ENCODE measurements around the gene SAFB2. TPM values are rescaled to one million over a fixed set of nuclear protein-coding genes. Genes with fewer than 3 reads are reported as not detected.

Gene SAFB2
- total and polyA plus RNA-seq, 9 of the 15 experiments (the other 6 are each of a cell fraction or from before 2014, with no cell fraction given), result 4.5 to 103 (median 47.3) TPM

- no peak for TF ChIP-seq SMAD3 (CRISPR knock-in tag; conservative IDR thresholded peaks at IDR 0.05)
- TF ChIP-seq RCOR1 (IDR thresholded peaks at IDR 0.05; ENCODE audit: borderline replicate concordance in 1 of 2, low read depth in 2 of 2, low read length in 2 of 2), result 0 out of 4 replicates have a peak, but pooled peaks have one; percentile 34 to 56
- TF ChIP-seq, protein P1, sequence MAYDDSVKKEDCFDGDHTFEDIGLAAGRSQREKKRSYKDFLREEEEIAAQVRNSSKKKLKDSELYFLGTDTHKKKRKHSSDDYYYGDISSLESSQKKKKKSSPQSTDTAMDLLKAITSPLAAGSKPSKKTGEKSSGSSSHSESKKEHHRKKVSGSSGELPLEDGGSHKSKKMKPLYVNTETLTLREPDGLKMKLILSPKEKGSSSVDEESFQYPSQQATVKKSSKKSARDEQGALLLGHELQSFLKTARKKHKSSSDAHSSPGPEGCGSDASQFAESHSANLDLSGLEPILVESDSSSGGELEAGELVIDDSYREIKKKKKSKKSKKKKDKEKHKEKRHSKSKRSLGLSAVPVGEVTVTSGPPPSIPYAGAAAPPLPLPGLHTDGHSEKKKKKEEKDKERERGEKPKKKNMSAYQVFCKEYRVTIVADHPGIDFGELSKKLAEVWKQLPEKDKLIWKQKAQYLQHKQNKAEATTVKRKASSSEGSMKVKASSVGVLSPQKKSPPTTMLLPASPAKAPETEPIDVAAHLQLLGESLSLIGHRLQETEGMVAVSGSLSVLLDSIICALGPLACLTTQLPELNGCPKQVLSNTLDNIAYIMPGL (CRISPR knock-in tag; IDR thresholded peaks at IDR 0.05), result no peak
- TF ChIP-seq ZNF696 (CRISPR knock-in tag; conservative IDR thresholded peaks at IDR 0.05), result no peak
- TF ChIP-seq ZNF830 (CRISPR knock-in tag; IDR thresholded peaks at IDR 0.05), result no peak
- TF ChIP-seq KAT7 (CRISPR knock-in tag; IDR thresholded peaks at IDR 0.05; ENCODE audit: borderline replicate concordance), result 0 out of 2 replicates have a peak, but pooled peaks have one; percentile 62
- TF ChIP-seq TRIM25 (IDR thresholded peaks at IDR 0.05; ENCODE audit: borderline replicate concordance), result no peak
- TF ChIP-seq BCLAF1 (IDR thresholded peaks at IDR 0.05; ENCODE audit: borderline replicate concordance in 1 of 2, control insufficient read depth in 1 of 2, low read depth in 2 of 2, low read length in 1 of 2), result no peak
- TF ChIP-seq ARHGAP35 (IDR thresholded peaks at IDR 0.05; ENCODE audit: partially characterized antibody), result no peak
- TF ChIP-seq, protein P2, sequence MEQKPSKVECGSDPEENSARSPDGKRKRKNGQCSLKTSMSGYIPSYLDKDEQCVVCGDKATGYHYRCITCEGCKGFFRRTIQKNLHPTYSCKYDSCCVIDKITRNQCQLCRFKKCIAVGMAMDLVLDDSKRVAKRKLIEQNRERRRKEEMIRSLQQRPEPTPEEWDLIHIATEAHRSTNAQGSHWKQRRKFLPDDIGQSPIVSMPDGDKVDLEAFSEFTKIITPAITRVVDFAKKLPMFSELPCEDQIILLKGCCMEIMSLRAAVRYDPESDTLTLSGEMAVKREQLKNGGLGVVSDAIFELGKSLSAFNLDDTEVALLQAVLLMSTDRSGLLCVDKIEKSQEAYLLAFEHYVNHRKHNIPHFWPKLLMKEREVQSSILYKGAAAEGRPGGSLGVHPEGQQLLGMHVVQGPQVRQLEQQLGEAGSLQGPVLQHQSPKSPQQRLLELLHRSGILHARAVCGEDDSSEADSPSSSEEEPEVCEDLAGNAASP (IDR thresholded peaks at IDR 0.05), result no peak
Observed at GRCh38 chr19:5621945-5622464, 571 bp downstream of the SAFB2 start (continued).

All from K562 (cell line).